H1 (cell line): ENCODE measurements around the gene DND1. TPM values are rescaled to one million over a fixed set of nuclear protein-coding genes. Genes with fewer than 3 reads are reported as not detected.

ENCODE experiments used
- CTCF ChIA-PET: fragments of 300-600 bp; sonication (Branson Sonifier 250); formaldehyde crosslinking; loops from one replicate; lab custom pipeline; 2021; ENCODE audit not compliant: partially characterized antibody; lab: Charles Lee
- POLR2A ChIA-PET: fragments of 300-600 bp; sonication (Branson Sonifier 250); formaldehyde crosslinking; loops from one replicate; lab custom pipeline; 2021; ENCODE audit warnings: inconsistent platforms; ENCODE audit not compliant: partially characterized antibody; lab: Charles Lee
- DNase-seq, 2 experiments: peaks; one replicate each; pipeline versions ENCODE4 v3.0.0 to v3.0.0-alpha.2; 2010 to 2022; ENCODE audit warnings: low spot score in 2 of 2, low read depth in 1 of 2, mixed read lengths in 1 of 2
- FAIRE-seq: peaks from 2 replicates; lab custom pipeline; 2011; peaks lifted over from hg19 to GRCh38; lab: Jason Lieb, UNC
- H2AFZ ChIP-seq: 2 replicates; pipeline ENCODE4 v1.8.1; 2012; ENCODE audit warnings: low read length, inconsistent platforms
- H2AK5ac ChIP-seq: 2 replicates; pipeline ENCODE4 v1.6.1; 2013; ENCODE audit warnings: low read depth, low read length
- H2BK120ac ChIP-seq: replicated peaks from 2 replicates; pipeline ENCODE3; 2013; ENCODE audit warnings: low read depth, low read length, inconsistent platforms
- H2BK12ac ChIP-seq: 2 replicates; pipeline ENCODE4 v1.6.1; 2013; ENCODE audit warnings: low read depth, low read length
- H2BK15ac ChIP-seq: 2 replicates; pipeline ENCODE4 v1.6.1; 2013; ENCODE audit warnings: low read length
- H2BK20ac ChIP-seq: 2 replicates; pipeline ENCODE4 v1.6.1; 2013; ENCODE audit warnings: low read length
- H2BK5ac ChIP-seq: 2 replicates; pipeline ENCODE4 v1.6.1; 2013; ENCODE audit warnings: low read depth, low read length
- H3K14ac ChIP-seq: 2 replicates; pipeline ENCODE4 v1.6.1; 2013; ENCODE audit warnings: inconsistent platforms; ENCODE audit not compliant: insufficient read length
- H3K18ac ChIP-seq: 2 replicates; pipeline ENCODE4 v1.6.1; 2013; ENCODE audit warnings: low read length; ENCODE audit errors: extremely low read depth
- H3K23ac ChIP-seq: 2 replicates; pipeline ENCODE4 v1.6.1; 2013; ENCODE audit warnings: inconsistent platforms; ENCODE audit not compliant: insufficient read length
- H3K23me2 ChIP-seq: 2 replicates; pipeline ENCODE4 v1.6.1; 2013; ENCODE audit warnings: low read depth, low read length
- H3K27ac ChIP-seq: 2 replicates; pipeline ENCODE4 v1.6.1; 2011; ENCODE audit warnings: low read depth, low read length, inconsistent platforms
- H3K27me3 ChIP-seq, 4 experiments: replicated peaks in 1 of 4; 1 replicate in 1 of 4; 2 replicates in 3 of 4; pipeline versions ENCODE4 v1.6.1 to v1.8.1; 2011 to 2013; ENCODE audit warnings: low read length in 3 of 4, mild to moderate bottlenecking in 3 of 4, inconsistent platforms in 2 of 4, mixed read lengths in 2 of 4, moderate library complexity in 1 of 4; ENCODE audit not compliant: control insufficient read depth in 3 of 4, insufficient read depth in 3 of 4; ENCODE audit errors: extremely low read depth in 1 of 4
- H3K36me3 ChIP-seq, 4 experiments: 2 replicates each; pipeline versions ENCODE4 v1.6.1 to v1.8.1; 2011 to 2013; ENCODE audit warnings: mild to moderate bottlenecking in 4 of 4, low read length in 3 of 4, moderate library complexity in 2 of 4, control low read depth in 1 of 4, inconsistent platforms in 1 of 4; ENCODE audit not compliant: insufficient read depth in 4 of 4, control insufficient read depth in 2 of 4
- H3K4ac ChIP-seq: replicated peaks from 2 replicates; pipeline ENCODE3; 2013; ENCODE audit warnings: low read length, low read depth, mixed read lengths, inconsistent platforms; ENCODE audit not compliant: insufficient read length
- H3K4me1 ChIP-seq, 4 experiments: replicated peaks in 1 of 4; 1 replicate in 1 of 4; 2 replicates in 3 of 4; pipeline versions ENCODE4 v1.6.1 to v1.8.1; 2011 to 2013; ENCODE audit warnings: low read length in 3 of 4, inconsistent platforms in 2 of 4, mixed read lengths in 1 of 4; ENCODE audit not compliant: insufficient read depth in 4 of 4, control insufficient read depth in 3 of 4
- H3K4me2 ChIP-seq, 2 experiments: 2 replicates each; pipeline versions ENCODE4 v1.6.1 to v1.8.1; 2011 to 2013; ENCODE audit warnings: low read depth in 2 of 2, low read length in 2 of 2, control low read depth in 1 of 2, inconsistent platforms in 1 of 2, mild to moderate bottlenecking in 1 of 2; ENCODE audit not compliant: insufficient read depth in 1 of 2
- H3K4me3 ChIP-seq, 4 experiments: fragments of 200-600, 300-600 bp in 1 of 4; sonication (generic), shearing (Covaris generic), sonication (Bioruptor Twin) in 1 of 4; 2 replicates each; pipeline versions ENCODE4 v1.5.1 to v1.8.1; 2011 to 2016; ENCODE audit warnings: low read length in 4 of 4, low read depth in 3 of 4, control low read depth in 2 of 4, inconsistent platforms in 2 of 4, mild to moderate bottlenecking in 2 of 4, mixed read lengths in 1 of 4, moderate library complexity in 1 of 4; ENCODE audit not compliant: insufficient read depth in 2 of 4; ENCODE audit errors: extremely low read depth in 1 of 4
- H3K56ac ChIP-seq: replicated peaks from 2 replicates; pipeline ENCODE3; 2013; ENCODE audit warnings: low read depth, mild to moderate bottlenecking, mixed read lengths, low read length, inconsistent platforms; ENCODE audit not compliant: insufficient read length
- H3K79me1 ChIP-seq: 2 replicates; pipeline ENCODE4 v1.6.1; 2013; ENCODE audit warnings: low read depth, low read length, control low read depth
- H3K79me2 ChIP-seq, 2 experiments: 2 replicates each; pipeline versions ENCODE4 v1.6.1 to v1.8.1; 2012 to 2013; ENCODE audit warnings: low read length in 2 of 2, mild to moderate bottlenecking in 2 of 2, inconsistent platforms in 1 of 2; ENCODE audit not compliant: insufficient read depth in 2 of 2, control insufficient read depth in 1 of 2
- H3K9ac ChIP-seq, 4 experiments: replicated peaks in 1 of 4; 1 replicate in 1 of 4; 2 replicates in 3 of 4; pipeline versions ENCODE4 v1.6.1 to v1.8.1; 2011 to 2013; ENCODE audit warnings: low read depth in 3 of 4, low read length in 3 of 4, control low read depth in 2 of 4, mild to moderate bottlenecking in 2 of 4, moderate library complexity in 2 of 4, inconsistent platforms in 1 of 4; ENCODE audit errors: extremely low read depth in 1 of 4
- H3K9me3 ChIP-seq, 2 experiments: 2 replicates each; pipeline versions ENCODE4 v1.6.1 to v1.8.1; 2012 to 2013; ENCODE audit warnings: mild to moderate bottlenecking in 2 of 2, moderate library complexity in 2 of 2, control low read depth in 1 of 2, inconsistent platforms in 1 of 2, low read depth in 1 of 2, low read length in 1 of 2, mixed read lengths in 1 of 2; ENCODE audit not compliant: insufficient read depth in 2 of 2
- H4K20me1 ChIP-seq, 2 experiments: replicated peaks in 1 of 2; 2 replicates each; pipeline versions ENCODE3 to v1.8.1; 2011 to 2013; ENCODE audit warnings: inconsistent platforms in 2 of 2, low read length in 2 of 2, mild to moderate bottlenecking in 1 of 2; ENCODE audit not compliant: insufficient read depth in 2 of 2, control insufficient read depth in 1 of 2
- H4K5ac ChIP-seq: 2 replicates; pipeline ENCODE4 v1.6.1; 2013; ENCODE audit warnings: low read length, low read depth, mixed read lengths, inconsistent platforms; ENCODE audit not compliant: insufficient read length
- H4K8ac ChIP-seq: 2 replicates; pipeline ENCODE4 v1.8.0; 2013; ENCODE audit warnings: mild to moderate bottlenecking, moderate library complexity, low read length, inconsistent platforms; ENCODE audit not compliant: insufficient read depth; ENCODE audit errors: extremely low read depth
- H4K91ac ChIP-seq: replicated peaks from 2 replicates; pipeline ENCODE3; 2013; ENCODE audit warnings: low read length, mixed read lengths, inconsistent platforms; ENCODE audit not compliant: insufficient read length
- ATF2 ChIP-seq: IDR thresholded peaks from 2 replicates; pipeline ENCODE4 v1.6.1; 2012; ENCODE audit warnings: low read length, inconsistent platforms
- ATF3 ChIP-seq: IDR thresholded peaks from 2 replicates; pipeline ENCODE4 v1.6.1; 2011; ENCODE audit warnings: low read depth, mild to moderate bottlenecking, low read length; ENCODE audit not compliant: insufficient read depth
- BACH1 ChIP-seq: IDR thresholded peaks from 2 replicates; pipeline ENCODE4 v1.6.1; 2012; ENCODE audit warnings: low read length, improper control_type of control experiment
- BRCA1 ChIP-seq: IDR thresholded peaks from 2 replicates; pipeline ENCODE4 v1.6.1; 2012; ENCODE audit warnings: low read depth, low read length, improper control_type of control experiment
- CREB1 ChIP-seq: IDR thresholded peaks from 2 replicates; pipeline ENCODE4 v1.6.1; 2012; ENCODE audit warnings: inconsistent platforms
- CTCF ChIP-seq, 3 experiments: IDR thresholded peaks; 1 replicate in 2 of 3; 2 replicates in 1 of 3; pipeline versions ENCODE4 v1.5.1 to v1.6.1; 2011; ENCODE audit warnings: low read length in 3 of 3, mild to moderate bottlenecking in 3 of 3, inconsistent platforms in 2 of 3, low read depth in 1 of 3, moderate library complexity in 1 of 3; ENCODE audit not compliant: insufficient read depth in 1 of 3; ENCODE audit errors: control extremely low read depth in 1 of 3
- JUND ChIP-seq: IDR thresholded peaks from 2 replicates; pipeline ENCODE4 v1.6.1; 2011; ENCODE audit warnings: mild to moderate bottlenecking, improper control_type of control experiment, low read length
- MAFK ChIP-seq: IDR thresholded peaks from 2 replicates; pipeline ENCODE4 v1.6.1; 2012; ENCODE audit warnings: low read depth, mild to moderate bottlenecking, improper control_type of control experiment, low read length
- SRF ChIP-seq: IDR thresholded peaks from 2 replicates; pipeline ENCODE4 v1.6.1; 2011; ENCODE audit warnings: mild to moderate bottlenecking, low read depth, low read length, moderate library complexity
- ZNF274 ChIP-seq: IDR thresholded peaks from 2 replicates; pipeline ENCODE4 v1.7.0; 2012; ENCODE audit warnings: low read length, borderline replicate concordance; ENCODE audit errors: extremely low read depth
- WGBS, 2 experiments: shearing (Covaris generic) in 1 of 2; methylation state at CpG; one replicate each; pipeline versions ENCODE4 v1.1.6 to v1.1.7; 2013 to 2015; ENCODE audit warnings: low lambda C conversion rate in 2 of 2, mixed read lengths in 2 of 2, inconsistent platforms in 1 of 2, low coverage in 1 of 2, missing lambda C conversion rate in 1 of 2; ENCODE audit not compliant: insufficient replicate concordance in 2 of 2, insufficient coverage in 1 of 2, insufficient read length in 1 of 2; ENCODE audit errors: extremely low coverage in 1 of 2, missing lambda C conversion rate in 1 of 2; 5-methylcytosine and 5-hydroxymethylcytosine counted together
- polyA plus RNA-seq, 7 experiments: library from polyadenylated mRNA; depleted of rRNA in 3 of 7; stranded (reverse) in 5 of 7; unstranded in 2 of 7; fragments of >200 nt in 5 of 7; fragments of 200-250 nt in 2 of 7; gene quantifications; 1 replicate in 5 of 7; 2 replicates in 1 of 7; 4 replicates in 1 of 7; pipeline versions ENCODE4 v1.2.1 to v1.2.3, GENCODE V29; 2011 to 2013; ENCODE audit warnings: missing spikeins in 2 of 7, mixed read lengths in 2 of 7
- total RNA-seq: library from RNA; stranded (reverse); fragmentation: NEBNext Ultra II Directional; extraction: Animal tissue kit (Norgen Biotek cat#: 25700); gene quantifications from 2 replicates; pipeline ENCODE4 v1.2.1, GENCODE V29; 2021

The DND1 gene
- total and polyA plus RNA-seq, 2 of the 8 experiments (the other 6 are each of a cell fraction or from before 2014, with no cell fraction given) = 0.41 to 2.1 TPM

- Histone ChIP-seq H2BK12ac (no peak overlapping the region), H3K4me3 (no peak overlapping the region), H2BK5ac (no peak overlapping the region), H3K14ac (no peak overlapping the region), H3K4me1 (no peaks in the 10 kb centered on the region), H4K20me1 (no peaks in the 10 kb centered on the region), H2AK5ac (no peak overlapping the region), H2BK120ac (no peak overlapping the region), H3K56ac (no peak overlapping the region), H3K36me3 (peaks cover 18 to 37% (median 31%) of the 10 kb centered on the region in 4 experiments), H3K79me1 (no peaks in the 10 kb centered on the region), H3K27ac (no peak overlapping the region), H3K27me3 (no peaks in the 10 kb centered on the region), H3K4ac (no peak overlapping the region), H2BK20ac (no peak overlapping the region), H4K5ac (no peak overlapping the region), H2BK15ac (no peak overlapping the region), H3K23ac (no peak overlapping the region), H3K18ac (no peak overlapping the region), H3K23me2 (peaks cover 5% of the 10 kb centered on the region; the same call in 1 of the 2 replicates), H2AFZ (no peak overlapping the region), H3K9me3 (no peaks in the 10 kb centered on the region), H4K8ac (no peak overlapping the region), H3K79me2 (no peaks in the 10 kb centered on the region), H3K4me2 (no peak overlapping the region), H3K9ac (no peak overlapping the region), H4K91ac (no peak overlapping the region)
- DNase-seq (no peak), FAIRE-seq (no peak)
- CTCF ChIA-PET = interaction anchor here (1.0 to 1.3 kb wide), 2 partner anchors 12 to 349 kb away, joined by 3 to 7 read pairs; no protein-coding TSS in a partner anchor
- POLR2A ChIA-PET = interaction anchor here (0.9 to 1.6 kb wide), 7 partner anchors 11 to 68 kb away, joined by 3 to 8 read pairs (median 4); partner anchors contain the start of genes DND1, IK, NDUFA2 and TMCO6
- WGBS, 2 experiments = 98% methylated on average over 4 of the region's 4 CpGs; no CpG with 5 or more reads in 1 of the 2 experiments
- TF ChIP-seq ATF2 = no peak
- TF ChIP-seq JUND = no peak
- no peak for TF ChIP-seq ZNF274
- no peak for TF ChIP-seq CTCF (IDR thresholded peaks at IDR 0.05; ENCODE audit: control extremely low read depth in 1 of 3, insufficient read depth in 1 of 3, low read depth in 1 of 3, low read length in 3 of 3)
- TF ChIP-seq MAFK = no peak
- no peak for TF ChIP-seq BRCA1
- no peak for TF ChIP-seq BACH1
- TF ChIP-seq SRF = no peak
- TF ChIP-seq ATF3 = no peak
- TF ChIP-seq CREB1 = no peak
Measured at GRCh38 chr5:140707812-140708211, 34.4 kb upstream of the DND1 start.
